HEK293 (cell line): ENCODE data around the gene CACNB2.

Experiments used
- CTCF ChIA-PET: fragments of 350-600 bp; formaldehyde crosslinking; extraction: SDS; loops from one replicate; lab custom pipeline; 2021; ENCODE audit warnings: antibody characterized with exemption; lab: Yijun Ruan, JAX
- POLR2A ChIA-PET: fragments of 300-600 bp; formaldehyde crosslinking; extraction: SDS; loops from one replicate; lab custom pipeline; 2020; ENCODE audit warnings: antibody characterized with exemption, inconsistent platforms; lab: Yijun Ruan, JAX
- H3K27ac ChIP-seq: fragments of 200-500 bp; sonication (Bioruptor generic); 2 replicates; pipeline ENCODE4 v1.5.1; 2014; ENCODE audit warnings: low read depth, low read length, control low read depth, inconsistent platforms; ENCODE audit errors: extremely low read depth
- H3K36me3 ChIP-seq, 2 experiments: fragments of 200-500 bp in 1 of 2; sonication (Bioruptor generic) in 1 of 2; 1 replicate in 1 of 2; 2 replicates in 1 of 2; pipeline ENCODE4 v1.5.1; 2014 to 2017; ENCODE audit warnings: inconsistent platforms in 2 of 2, low read length in 2 of 2; ENCODE audit not compliant: control insufficient read depth in 2 of 2, insufficient read depth in 1 of 2
- H3K4me1 ChIP-seq: fragments of 200-500 bp; sonication (Bioruptor generic); 2 replicates; pipeline ENCODE4 v1.5.1; 2014; ENCODE audit warnings: mild to moderate bottlenecking, low read length, inconsistent platforms; ENCODE audit not compliant: control insufficient read depth, insufficient read depth
- H3K4me3 ChIP-seq: 2 replicates; pipeline ENCODE4 v1.5.1; 2011; ENCODE audit warnings: low read depth, mild to moderate bottlenecking, control low read depth, low read length, moderate library complexity
- H3K9me3 ChIP-seq: fragments of 200-500 bp; sonication (Bioruptor generic); 2 replicates; pipeline ENCODE4 v1.5.1; 2014; ENCODE audit warnings: low read depth, low read length, inconsistent platforms; ENCODE audit not compliant: control insufficient read depth, insufficient read depth
- HOXD13 ChIP-seq: sonication (generic); formaldehyde crosslinking; IDR thresholded peaks from 2 replicates; pipeline ENCODE4 v1.8.0; 2022; ENCODE audit warnings: missing genetic modification reagents, borderline replicate concordance
- PRDM1 ChIP-seq: fragments of 450-650 bp; formaldehyde crosslinking; IDR thresholded peaks from 2 replicates; pipeline ENCODE4; 2016; ENCODE audit warnings: missing biosample characterization, missing genetic modification characterization
- SP2 ChIP-seq: fragments of 450-650 bp; formaldehyde crosslinking; IDR thresholded peaks from 2 replicates; pipeline ENCODE4 v1.5.1; 2016; ENCODE audit warnings: missing biosample characterization, missing genetic modification characterization
- YY2 ChIP-seq: fragments of 450-650 bp; formaldehyde crosslinking; IDR thresholded peaks from 2 replicates; pipeline ENCODE4 v1.5.1; 2016; ENCODE audit warnings: missing biosample characterization, missing genetic modification characterization
- ZBTB8A ChIP-seq: fragments of 450-650 bp; formaldehyde crosslinking; IDR thresholded peaks from 2 replicates; pipeline ENCODE4 v1.5.1; 2016; ENCODE audit warnings: missing biosample characterization, missing genetic modification characterization
- ZNF133 ChIP-seq: fragments of 450-650 bp; formaldehyde crosslinking; IDR thresholded peaks from 2 replicates; pipeline ENCODE4 v1.5.1; 2016; ENCODE audit warnings: missing biosample characterization, missing genetic modification characterization
- ZNF335 ChIP-seq: fragments of 450-650 bp; formaldehyde crosslinking; conservative IDR thresholded peaks from 2 replicates; pipeline ENCODE4 v1.5.1; 2016; ENCODE audit warnings: missing biosample characterization, missing genetic modification characterization
- ZNF391 ChIP-seq: fragments of 450-650 bp; formaldehyde crosslinking; IDR thresholded peaks from 2 replicates; pipeline ENCODE4 v1.5.1; 2016; ENCODE audit warnings: low read depth, missing biosample characterization, missing genetic modification characterization, borderline replicate concordance
- ZNF423 ChIP-seq: fragments of 450-650 bp; formaldehyde crosslinking; IDR thresholded peaks from 2 replicates; pipeline ENCODE4 v1.5.1; 2016; ENCODE audit warnings: missing biosample characterization, missing genetic modification characterization
- ZNF473 ChIP-seq: fragments of 450-650 bp; formaldehyde crosslinking; IDR thresholded peaks from 2 replicates; pipeline ENCODE4 v1.5.1; 2017; ENCODE audit warnings: missing biosample characterization, missing genetic modification characterization
- ZNF488 ChIP-seq: fragments of 450-650 bp; formaldehyde crosslinking; IDR thresholded peaks from 2 replicates; pipeline ENCODE4 v1.5.1; 2016; ENCODE audit warnings: missing biosample characterization, missing genetic modification characterization
- ZNF529 ChIP-seq: fragments of 450-650 bp; formaldehyde crosslinking; IDR thresholded peaks from 2 replicates; pipeline ENCODE4 v1.5.1; 2017; ENCODE audit warnings: missing genetic modification characterization, missing biosample characterization; ENCODE audit not compliant: insufficient replicate concordance
- ZNF548 ChIP-seq: fragments of 450-650 bp; formaldehyde crosslinking; IDR thresholded peaks from 2 replicates; pipeline ENCODE4 v1.5.1; 2016; ENCODE audit warnings: missing biosample characterization, missing genetic modification characterization
- ZNF571 ChIP-seq: fragments of 450-650 bp; formaldehyde crosslinking; IDR thresholded peaks from 2 replicates; pipeline ENCODE4 v1.5.0; 2017; ENCODE audit warnings: missing biosample characterization, missing genetic modification characterization
- ZNF639 ChIP-seq: fragments of 450-650 bp; formaldehyde crosslinking; IDR thresholded peaks from 2 replicates; pipeline ENCODE4 v1.5.1; 2016; ENCODE audit warnings: missing biosample characterization, missing genetic modification characterization
- ZNF677 ChIP-seq: fragments of 450-650 bp; IDR thresholded peaks from 2 replicates; pipeline ENCODE4 v1.5.0; 2018; ENCODE audit warnings: missing biosample characterization, mild to moderate bottlenecking, missing genetic modification characterization, moderate library complexity
- TF ChIP-seq, protein P1 (sequence below): fragments of 450-650 bp; formaldehyde crosslinking; IDR thresholded peaks from 2 replicates; pipeline ENCODE4 v1.5.1; 2017; ENCODE audit warnings: missing biosample characterization, missing genetic modification characterization
- TF ChIP-seq, protein P2 (sequence below): fragments of 450-650 bp; formaldehyde crosslinking; IDR thresholded peaks from 2 replicates; pipeline ENCODE4 v1.5.1; 2016; ENCODE audit warnings: missing biosample characterization, missing genetic modification characterization

The CACNB2 gene

DNA sequence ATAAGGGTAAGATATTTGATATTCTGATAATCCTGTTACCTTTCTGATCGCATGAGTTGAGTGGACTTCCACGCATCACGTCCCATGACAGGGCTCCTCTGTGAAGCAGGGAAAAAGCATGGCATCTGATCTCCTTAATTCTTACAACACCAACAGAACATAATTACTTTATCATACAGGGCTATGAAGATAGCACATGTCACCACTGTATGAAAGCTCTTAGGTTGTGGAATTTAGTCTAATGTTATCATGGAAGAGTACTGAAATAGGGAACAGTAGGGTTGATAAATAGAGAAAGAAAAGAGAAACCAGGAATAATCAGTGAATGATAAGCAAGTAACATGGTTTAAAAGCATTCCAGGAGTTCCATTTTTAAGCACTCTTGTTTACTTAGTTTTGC, 212.0 kb downstream of the CACNB2 start (continued):
- TF ChIP-seq, protein P1, sequence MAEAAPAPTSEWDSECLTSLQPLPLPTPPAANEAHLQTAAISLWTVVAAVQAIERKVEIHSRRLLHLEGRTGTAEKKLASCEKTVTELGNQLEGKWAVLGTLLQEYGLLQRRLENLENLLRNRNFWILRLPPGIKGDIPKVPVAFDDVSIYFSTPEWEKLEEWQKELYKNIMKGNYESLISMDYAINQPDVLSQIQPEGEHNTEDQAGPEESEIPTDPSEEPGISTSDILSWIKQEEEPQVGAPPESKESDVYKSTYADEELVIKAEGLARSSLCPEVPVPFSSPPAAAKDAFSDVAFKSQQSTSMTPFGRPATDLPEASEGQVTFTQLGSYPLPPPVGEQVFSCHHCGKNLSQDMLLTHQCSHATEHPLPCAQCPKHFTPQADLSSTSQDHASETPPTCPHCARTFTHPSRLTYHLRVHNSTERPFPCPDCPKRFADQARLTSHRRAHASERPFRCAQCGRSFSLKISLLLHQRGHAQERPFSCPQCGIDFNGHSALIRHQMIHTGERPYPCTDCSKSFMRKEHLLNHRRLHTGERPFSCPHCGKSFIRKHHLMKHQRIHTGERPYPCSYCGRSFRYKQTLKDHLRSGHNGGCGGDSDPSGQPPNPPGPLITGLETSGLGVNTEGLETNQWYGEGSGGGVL (tag by site-specific recombination): no peak

- POLR2A ChIA-PET: no interaction called here
- no peaks in the 10 kb centered on the region for H3K9me3 ChIP-seq
- H3K4me3 ChIP-seq: no peak overlapping the region
- CTCF ChIA-PET: no interaction called here
- no peaks in the 10 kb centered on the region for H3K36me3 ChIP-seq
- H3K4me1 ChIP-seq: no peaks in the 10 kb centered on the region
- no peak overlapping the region for H3K27ac ChIP-seq
- TF ChIP-seq HOXD13: no peak
- TF ChIP-seq ZNF677 (tag by site-specific recombination): no peak
- TF ChIP-seq ZNF529 (tag by site-specific recombination): no peak
- no peak for TF ChIP-seq ZBTB8A (tag by site-specific recombination)
- no peak for TF ChIP-seq SP2 (tag by site-specific recombination)
- no peak for TF ChIP-seq YY2
- TF ChIP-seq, protein P2, sequence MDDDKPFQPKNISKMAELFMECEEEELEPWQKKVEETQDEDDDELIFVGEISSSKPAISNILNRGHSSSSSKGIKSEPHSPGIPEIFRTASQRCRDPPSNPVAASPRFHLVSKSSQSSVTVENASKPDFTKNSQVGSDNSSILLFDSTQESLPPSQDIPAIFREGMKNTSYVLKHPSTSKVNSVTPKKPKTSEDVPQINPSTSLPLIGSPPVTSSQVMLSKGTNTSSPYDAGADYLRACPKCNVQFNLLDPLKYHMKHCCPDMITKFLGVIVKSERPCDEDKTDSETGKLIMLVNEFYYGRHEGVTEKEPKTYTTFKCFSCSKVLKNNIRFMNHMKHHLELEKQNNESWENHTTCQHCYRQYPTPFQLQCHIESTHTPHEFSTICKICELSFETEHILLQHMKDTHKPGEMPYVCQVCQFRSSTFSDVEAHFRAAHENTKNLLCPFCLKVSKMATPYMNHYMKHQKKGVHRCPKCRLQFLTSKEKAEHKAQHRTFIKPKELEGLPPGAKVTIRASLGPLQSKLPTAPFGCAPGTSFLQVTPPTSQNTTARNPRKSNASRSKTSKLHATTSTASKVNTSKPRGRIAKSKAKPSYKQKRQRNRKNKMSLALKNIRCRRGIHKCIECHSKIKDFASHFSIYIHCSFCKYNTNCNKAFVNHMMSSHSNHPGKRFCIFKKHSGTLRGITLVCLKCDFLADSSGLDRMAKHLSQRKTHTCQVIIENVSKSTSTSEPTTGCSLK (tag by site-specific recombination): no peak
- TF ChIP-seq ZNF133 (tag by site-specific recombination): no peak
- no peak for TF ChIP-seq ZNF335
- TF ChIP-seq ZNF488: no peak
- TF ChIP-seq ZNF571 (tag by site-specific recombination): no peak
- TF ChIP-seq, all 188 proteins: peak for 0
Measured at GRCh38 chr10:18359812-18360211, 219.6 kb downstream of the CACNB2 start.

- POLR2A ChIA-PET: no interaction called here
- Histone ChIP-seq H3K9me3 (no peaks in the 10 kb centered on the region), H3K36me3 (no peaks in the 10 kb centered on the region), H3K4me3 (no peak overlapping the region), H3K27ac (no peak overlapping the region), H3K4me1 (no peaks in the 10 kb centered on the region)
- CTCF ChIA-PET: interaction anchor here (0.7 kb wide), 1 partner anchor 112 kb away, joined by 3 read pairs; no protein-coding TSS in a partner anchor
- TF ChIP-seq ZNF391 (tag by site-specific recombination) (no peak), ZNF473 (no peak), PRDM1 (tag by site-specific recombination) (no peak), ZNF639 (tag by site-specific recombination) (no peak), ZNF423 (no peak), ZNF548 (tag by site-specific recombination) (no peak)
Measured at GRCh38 chr10:18362892-18363291, 222.7 kb downstream of the CACNB2 start.
